ENCODE measurements around the gene VCPKMT.

DNA sequence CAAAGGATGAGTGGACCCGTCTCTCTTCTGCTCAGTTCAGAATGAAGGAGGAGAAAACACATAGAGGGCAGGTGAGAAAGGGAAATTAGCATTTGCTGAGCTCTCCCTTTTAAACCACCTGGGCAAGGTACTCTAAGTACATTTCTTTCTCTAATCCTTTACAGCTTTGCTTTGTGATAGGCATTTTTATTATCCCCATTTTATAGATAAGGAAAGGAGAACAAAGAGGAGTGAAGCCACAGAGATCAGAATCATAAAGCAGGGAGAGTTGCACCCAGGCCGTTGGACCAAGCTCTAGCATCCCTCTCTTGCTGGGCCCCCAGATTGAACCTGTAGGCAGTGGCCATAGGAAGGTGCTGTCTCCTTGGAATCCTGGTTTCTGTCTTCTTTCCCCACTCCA, 47.0 kb downstream of the VCPKMT start:
- TF ChIP-seq POLR2A (IDR thresholded peaks at IDR 0.05): no peak
- TF ChIP-seq, protein P1, sequence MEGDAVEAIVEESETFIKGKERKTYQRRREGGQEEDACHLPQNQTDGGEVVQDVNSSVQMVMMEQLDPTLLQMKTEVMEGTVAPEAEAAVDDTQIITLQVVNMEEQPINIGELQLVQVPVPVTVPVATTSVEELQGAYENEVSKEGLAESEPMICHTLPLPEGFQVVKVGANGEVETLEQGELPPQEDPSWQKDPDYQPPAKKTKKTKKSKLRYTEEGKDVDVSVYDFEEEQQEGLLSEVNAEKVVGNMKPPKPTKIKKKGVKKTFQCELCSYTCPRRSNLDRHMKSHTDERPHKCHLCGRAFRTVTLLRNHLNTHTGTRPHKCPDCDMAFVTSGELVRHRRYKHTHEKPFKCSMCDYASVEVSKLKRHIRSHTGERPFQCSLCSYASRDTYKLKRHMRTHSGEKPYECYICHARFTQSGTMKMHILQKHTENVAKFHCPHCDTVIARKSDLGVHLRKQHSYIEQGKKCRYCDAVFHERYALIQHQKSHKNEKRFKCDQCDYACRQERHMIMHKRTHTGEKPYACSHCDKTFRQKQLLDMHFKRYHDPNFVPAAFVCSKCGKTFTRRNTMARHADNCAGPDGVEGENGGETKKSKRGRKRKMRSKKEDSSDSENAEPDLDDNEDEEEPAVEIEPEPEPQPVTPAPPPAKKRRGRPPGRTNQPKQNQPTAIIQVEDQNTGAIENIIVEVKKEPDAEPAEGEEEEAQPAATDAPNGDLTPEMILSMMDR (IDR thresholded peaks at IDR 0.05): no peak
